ENCODE measurements around the gene TAB2. TPM values are rescaled to one million over a fixed set of nuclear protein-coding genes. Genes with fewer than 3 reads are reported as not detected.

TAB2 gene
- total RNA-seq, 1 experiment from 2014 or later, result 55.6 TPM

- TF ChIP-seq AR (CRISPR knock-in tag; IDR thresholded peaks at IDR 0.05) (no peak), HMGXB4 (CRISPR knock-in tag; IDR thresholded peaks at IDR 0.05) (no peak), USF1 (CRISPR knock-in tag; IDR thresholded peaks at IDR 0.05) (no peak), USF2 (CRISPR knock-in tag; IDR thresholded peaks at IDR 0.05) (no peak), ZNF281 (CRISPR knock-in tag; IDR thresholded peaks at IDR 0.05) (no peak), CBFB (CRISPR knock-in tag; IDR thresholded peaks at IDR 0.05; ENCODE audit: low read depth) (no peak), MXD4 (CRISPR knock-in tag; IDR thresholded peaks at IDR 0.05; ENCODE audit: borderline replicate concordance) (no peak)
These were observed 19.1 kb downstream of the TAB2 start (continued) for GRCh38 chr6:149336609-149336928.

- H3K36me3 Mint-ChIP-seq, result no peaks in the 10 kb centered on the region; the same call in 1 of the 2 replicates
- TF ChIP-seq GRHL2 (CRISPR knock-in tag; IDR thresholded peaks at IDR 0.05; ENCODE audit: insufficient replicate concordance, severe bottlenecking) (no peak), ATF6 (CRISPR knock-in tag; IDR thresholded peaks at IDR 0.05) (no peak), ARID4B (CRISPR knock-in tag; IDR thresholded peaks at IDR 0.05; ENCODE audit: borderline replicate concordance) (no peak), NFE2L1 (CRISPR knock-in tag; IDR thresholded peaks at IDR 0.05) (no peak)
- ChIA-PET POLR2A (interaction anchor here (0.6 kb wide), 1 partner anchor 31 kb away, joined by 4 read pairs; no protein-coding TSS in a partner anchor), CTCF (no interaction called here)
- peaks cover 6% of the 10 kb centered on the region; the same call in 1 of the 2 replicates for H3K9me3 Mint-ChIP-seq
- DNase-seq (ENCODE audit: low spot score) (no peak), ATAC-seq (no peak)
- H3K4me1 Mint-ChIP-seq, result peaks cover 67% of the 10 kb centered on the region
- no peak overlapping the region for H3K4me3 Mint-ChIP-seq
- no peak overlapping the region for H3K27ac Mint-ChIP-seq
- no peaks in the 10 kb centered on the region for H3K27me3 Mint-ChIP-seq (ENCODE audit: low read depth)
These were observed 19.8 kb downstream of the TAB2 start for GRCh38 chr6:149337320-149337719.

Data from WTC11 (cell line).